K562 (cell line): ENCODE data around the gene TNFSF13. TPM values are rescaled to one million over a fixed set of nuclear protein-coding genes. Genes with fewer than 3 reads are reported as not detected.

Source experiments
- ATAC-seq: fragments of 200-7000 bp; cut with Tn5 transposase; 3 replicates; pipeline ENCODE4 v1.9.1; 2020; ENCODE audit warnings: moderate library complexity
- BruUV-seq: library from RNA; stranded (reverse); fragments of 400-500 nt; replicated peaks from 2 replicates; lab custom pipeline; 2021; lab: Mats Ljungman, UMichigan
- CTCF ChIA-PET: fragments of 300-600 bp; formaldehyde crosslinking; extraction: SDS; loops from one replicate; lab custom pipeline; 2021; ENCODE audit warnings: low intra/inter-chr PET ratio; lab: Yijun Ruan, JAX
- POLR2A ChIA-PET: fragments of 300-600, 350-650 bp; sonication (Branson Sonifier 250); formaldehyde crosslinking; extraction: SDS; loops from one replicate; lab custom pipeline; 2021; ENCODE audit warnings: antibody characterized with exemption, inconsistent platforms; lab: Yijun Ruan, JAX
- DNase-seq, 4 experiments: peaks; one replicate each; pipeline versions ENCODE4 v3.0.0 to v3.0.0-alpha.2; 2011 to 2018; ENCODE audit warnings: low spot score in 3 of 4, mixed read lengths in 3 of 4; ENCODE audit errors: extremely low read depth in 1 of 4
- FAIRE-seq: peaks from 2 replicates; lab custom pipeline; 2011; peaks lifted over from hg19 to GRCh38; lab: Jason Lieb, UNC
- H2AFZ ChIP-seq: 2 replicates; pipeline ENCODE4 v1.6.0; 2011; ENCODE audit warnings: low read depth, low read length, control low read depth, inconsistent platforms
- H3K27ac ChIP-seq: fragments of 200-600 bp; 3 replicates; pipeline ENCODE4 v1.8.0; 2011; ENCODE audit warnings: low read depth, mild to moderate bottlenecking, control low read depth, inconsistent platforms, low read length, moderate library complexity, mixed read lengths; ENCODE audit errors: extremely low read depth
- H3K27me3 ChIP-seq, 2 experiments: fragments of 300-600 bp in 1 of 2; 2 replicates in 1 of 2; 3 replicates in 1 of 2; pipeline versions ENCODE4 v1.6.0 to v1.8.0; 2011; ENCODE audit warnings: inconsistent platforms in 2 of 2, low read length in 2 of 2, mild to moderate bottlenecking in 1 of 2, mixed read lengths in 1 of 2, moderate library complexity in 1 of 2; ENCODE audit not compliant: control insufficient read depth in 2 of 2, insufficient read depth in 2 of 2
- H3K36me3 ChIP-seq: fragments of 300-600 bp; 3 replicates; pipeline ENCODE4 v1.8.0; 2011; ENCODE audit warnings: mild to moderate bottlenecking, low read length, inconsistent platforms; ENCODE audit not compliant: control insufficient read depth, insufficient read depth
- H3K4me1 ChIP-seq, 2 experiments: fragments of 200-600 bp in 1 of 2; replicated peaks in 1 of 2; 2 replicates in 1 of 2; 3 replicates in 1 of 2; pipeline versions ENCODE4 v1.5.1 to v1.8.0; 2011; ENCODE audit warnings: inconsistent platforms in 2 of 2, low read length in 2 of 2, mild to moderate bottlenecking in 1 of 2, mixed read lengths in 1 of 2, moderate library complexity in 1 of 2; ENCODE audit not compliant: control insufficient read depth in 2 of 2, insufficient read depth in 2 of 2
- H3K4me2 ChIP-seq: 2 replicates; pipeline ENCODE4 v1.6.1; 2011; ENCODE audit warnings: low read length, control low read depth, inconsistent platforms, mixed read lengths; ENCODE audit not compliant: insufficient read depth
- H3K4me3 ChIP-seq: fragments of 200-600 bp; sonication (generic), shearing (Covaris generic); 2 replicates; pipeline ENCODE4 v1.5.1; 2016; ENCODE audit warnings: control low read depth, inconsistent platforms
- H3K79me2 ChIP-seq: fragments of 200-600 bp; 3 replicates; pipeline ENCODE4 v1.8.0; 2011; ENCODE audit warnings: low read length, inconsistent platforms; ENCODE audit not compliant: control insufficient read depth, insufficient read depth
- H3K9ac ChIP-seq, 2 experiments: 2 replicates each; pipeline versions ENCODE4 v1.6.0 to v1.6.1; 2011; ENCODE audit warnings: low read depth in 2 of 2, low read length in 2 of 2, control low read depth in 1 of 2, inconsistent platforms in 1 of 2, mild to moderate bottlenecking in 1 of 2, mixed read lengths in 1 of 2; ENCODE audit not compliant: insufficient read depth in 1 of 2
- H3K9me1 ChIP-seq: one replicate; pipeline ENCODE4 v1.6.0; 2011; ENCODE audit warnings: inconsistent platforms, mild to moderate bottlenecking, low read length, moderate library complexity; ENCODE audit not compliant: control insufficient read depth, insufficient read depth
- H3K9me3 ChIP-seq: replicated peaks from 2 replicates; pipeline ENCODE4 v1.5.1; 2011; ENCODE audit warnings: low read depth, low read length, inconsistent platforms; ENCODE audit not compliant: control insufficient read depth, insufficient read depth
- H4K20me1 ChIP-seq: replicated peaks from 2 replicates; pipeline ENCODE4 v1.6.1; 2011; ENCODE audit warnings: low read length, inconsistent platforms, mixed read lengths; ENCODE audit not compliant: control insufficient read depth, insufficient read depth
- ATF1 ChIP-seq, 2 experiments: fragments of 450-650 bp in 1 of 2; IDR thresholded peaks; 2 replicates each; pipeline ENCODE4 v1.6.1; 2016; ENCODE audit warnings: missing compliant biosample characterization in 1 of 2, missing genetic modification characterization in 1 of 2
- HDAC1 ChIP-seq, 2 experiments: fragments of 450-650 bp; IDR thresholded peaks; 2 replicates each; pipeline ENCODE4 v1.6.1; 2016 to 2017; ENCODE audit warnings: inconsistent platforms in 1 of 2, mild to moderate bottlenecking in 1 of 2, moderate library complexity in 1 of 2
- HMG20B ChIP-seq: fragments of 250-450 bp; sonication (Bioruptor Pico); IDR thresholded peaks from 2 replicates; pipeline ENCODE4 v1.5.0; 2021; ENCODE audit warnings: mild to moderate bottlenecking
- HNRNPK ChIP-seq: fragments of 200-400 bp; formaldehyde crosslinking; IDR thresholded peaks from one replicate; pipeline ENCODE4 v1.6.1; 2018; ENCODE audit warnings: mild to moderate bottlenecking, low read depth, low read length; ENCODE audit not compliant: poor library complexity, severe bottlenecking
- MYBL2 ChIP-seq, 2 experiments: fragments of 450-650 bp in 1 of 2; sonication (generic) in 1 of 2; formaldehyde crosslinking in 1 of 2; IDR thresholded peaks; 2 replicates each; pipeline versions ENCODE4 v1.6.1 to v1.8.1; 2017 to 2022; ENCODE audit warnings: borderline replicate concordance in 1 of 2, inconsistent platforms in 1 of 2, low read depth in 1 of 2, mild to moderate bottlenecking in 1 of 2, missing genetic modification reagents in 1 of 2, moderate library complexity in 1 of 2
- NCOA2 ChIP-seq, 2 experiments: fragments of 450-650 bp; IDR thresholded peaks; 2 replicates each; pipeline ENCODE4 v1.6.1; 2018; ENCODE audit warnings: mild to moderate bottlenecking in 2 of 2, moderate library complexity in 1 of 2; ENCODE audit not compliant: partially characterized antibody in 2 of 2
- NRF1 ChIP-seq, 2 experiments: fragments of 450-650 bp; IDR thresholded peaks in 1 of 2; conservative IDR thresholded peaks in 1 of 2; 2 replicates each; pipeline ENCODE4 v1.6.1; 2014; ENCODE audit warnings: mild to moderate bottlenecking in 2 of 2
- POLR2A ChIP-seq: fragments of 450-650 bp; conservative IDR thresholded peaks from 2 replicates; pipeline ENCODE4 v1.6.1; 2016
- POLR3G ChIP-seq: IDR thresholded peaks from 2 replicates; pipeline ENCODE4 v1.6.1; 2011; ENCODE audit not compliant: insufficient read length, insufficient replicate concordance; ENCODE audit errors: extremely low read depth
- RBFOX2 ChIP-seq: fragments of 200-400 bp; formaldehyde crosslinking; IDR thresholded peaks from 2 replicates; pipeline ENCODE4 v1.6.1; 2017; ENCODE audit warnings: low read depth, mild to moderate bottlenecking, low read length, moderate library complexity
- RBM39 ChIP-seq: fragments of 200-400 bp; formaldehyde crosslinking; optimal IDR thresholded peaks from 2 replicates; pipeline ENCODE3; 2018; ENCODE audit warnings: low read depth, low read length
- SUPT5H ChIP-seq: fragments of 450-650 bp; IDR thresholded peaks from 2 replicates; pipeline ENCODE4 v1.6.1; 2016
- TAF15 ChIP-seq: fragments of 200-400 bp; formaldehyde crosslinking; IDR thresholded peaks from 2 replicates; pipeline ENCODE4 v1.6.1; 2017; ENCODE audit warnings: mild to moderate bottlenecking, low read depth, low read length, moderate library complexity
- ZBTB7A ChIP-seq: IDR thresholded peaks from 2 replicates; pipeline ENCODE4 v1.6.1; 2011; ENCODE audit warnings: low read depth, mild to moderate bottlenecking, low read length, moderate library complexity, borderline replicate concordance; ENCODE audit not compliant: control insufficient read depth
- ZKSCAN3 ChIP-seq: fragments of 250-450 bp; sonication (Bioruptor Pico); IDR thresholded peaks from 2 replicates; pipeline ENCODE4 v1.4.0; 2020
- ZNF143 ChIP-seq: sonication (generic); formaldehyde crosslinking; IDR thresholded peaks from 2 replicates; pipeline ENCODE4 v1.9.0; 2022; ENCODE audit warnings: mild to moderate bottlenecking, missing genetic modification reagents
- WGBS: fragments of 100-300 bp; shearing (Covaris generic); methylation state at CpG from one replicate; pipeline ENCODE4 v1.1.6; 2016; ENCODE audit warnings: low coverage, mixed read lengths; ENCODE audit not compliant: insufficient coverage; ENCODE audit errors: missing lambda C conversion rate; 5-methylcytosine and 5-hydroxymethylcytosine counted together
- in situ Hi-C: fragments of 300-500 bp; cut with MboI; formaldehyde crosslinking; loops from 4 replicates; pipeline ENCODE4 v1.15.0; 2018; ENCODE audit warnings: inconsistent platforms, mixed read lengths
- intact Hi-C: fragments of 100-400 bp; cut with micrococcal nuclease; formaldehyde crosslinking; loops from 2 replicates; pipeline ENCODE4 v1.14.2; 2022
- polyA plus RNA-seq, 8 experiments: library from polyadenylated mRNA; depleted of rRNA in 4 of 8; stranded (reverse) in 5 of 8; unstranded in 3 of 8; fragments of >200 nt; fragmentation: Nextera tagmentation in 2 of 8; fragmentation: Illumina TruSeq in 1 of 8; extraction: Ambion mirVana in 2 of 8; extraction: Trizol in 1 of 8; gene quantifications; 2 replicates each; pipeline versions ENCODE4 v1.2.1 to v1.2.3, GENCODE V29; 2011 to 2014; ENCODE audit warnings: inconsistent platforms in 1 of 8, missing spikeins in 1 of 8
- total RNA-seq, 7 experiments: library from RNA; depleted of rRNA in 6 of 7; stranded (reverse); fragments of >200 nt in 6 of 7; fragmentation: Illumina TruSeq in 2 of 7; extraction: Trizol in 2 of 7; gene quantifications; 2 replicates each; pipeline versions ENCODE4 v1.2.1 to v1.2.3, GENCODE V29; 2011 to 2021; ENCODE audit warnings: low replicate concordance in 1 of 7
- TF ChIP-seq, protein P1 (sequence below), 2 experiments: fragments of 450-650 bp; conservative IDR thresholded peaks; 2 replicates each; pipeline ENCODE4 v1.6.1; 2017; ENCODE audit warnings: mild to moderate bottlenecking in 2 of 2, moderate library complexity in 2 of 2
- TF ChIP-seq, protein P2 (sequence below): fragments of 250-450 bp; sonication (Bioruptor Pico); IDR thresholded peaks from 2 replicates; pipeline ENCODE4 v1.4.0; 2020; ENCODE audit warnings: borderline replicate concordance

Gene TNFSF13
- total and polyA plus RNA-seq, 9 of the 15 experiments (the other 6 are each of a cell fraction or from before 2014, with no cell fraction given): 0.04 to 0.51 (median 0.19) TPM; not detected in 1

DNA sequence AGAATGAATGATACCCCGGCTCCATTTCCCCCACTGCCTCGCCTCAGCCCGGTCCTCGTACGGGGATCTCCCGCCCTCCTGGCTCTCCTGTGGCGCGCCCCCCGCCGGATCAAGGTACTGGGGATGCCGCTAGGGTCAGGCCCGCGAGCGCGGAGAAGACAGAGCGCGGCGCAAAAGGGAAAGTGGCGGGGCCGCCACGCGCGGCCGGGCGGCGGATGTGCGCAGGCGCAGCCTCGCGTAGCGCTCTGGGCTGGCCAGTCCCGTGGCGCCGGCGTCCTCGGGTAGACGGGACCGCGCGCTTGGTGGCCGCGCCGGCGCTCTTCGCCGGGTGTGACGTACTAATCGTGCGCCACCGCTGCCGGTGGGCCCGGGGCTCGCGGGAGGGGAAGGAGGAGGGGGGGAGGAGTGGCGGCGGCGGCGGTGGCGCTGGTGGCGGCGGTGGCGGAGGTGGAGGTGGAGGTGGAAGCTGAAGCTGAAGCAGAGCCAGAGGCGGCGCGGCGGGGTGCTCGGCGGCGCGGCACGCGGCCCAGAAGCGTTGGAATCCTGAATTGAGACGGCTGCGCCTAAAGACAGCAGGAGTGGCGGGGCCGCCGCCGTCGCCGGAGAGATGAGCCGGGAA is 3.1 kb downstream of the TNFSF13 start, which contains the start of gene SENP3:
TSS of gene SENP3 (plus strand) at position 331 of the 619 bp plus-strand sequence. CDS start 1,158 bp downstream, outside the sequence.
- BruUV-seq: no TSS peak
- H3K9me3 ChIP-seq: no peaks in the 10 kb centered on the region
- no peaks in the 10 kb centered on the region for H3K27me3 ChIP-seq
- intact Hi-C loops (loop anchor here (1.0 to 5.0 kb wide), 3 partner anchors 47 to 204 kb away; partner anchors contain the start of genes POLR2A and TMEM95), in situ Hi-C loops (loop anchor here (25.0 kb wide), 1 partner anchor 524 kb away; the partner anchor contains the start of genes SLC16A11 and SLC16A13)
- 2% methylated on average over 23 of the region's 82 CpGs for WGBS
- no peaks in the 10 kb centered on the region for H3K9me1 ChIP-seq
- peaks cover 38% of the 10 kb centered on the region; the same call in 2 of the 3 replicates for H3K36me3 ChIP-seq
- H3K9ac ChIP-seq: peak within 1 kb of the TSS; percentile 85 to 95
- peaks cover 10 to 52% of the 10 kb centered on the region in 2 experiments; a peak in 4 of 5 replicates for H3K4me1 ChIP-seq
- FAIRE-seq (peak; percentile 52), DNase-seq (peak; percentile 90 to 95 (median 90)), ATAC-seq (peak; percentile 94)
- H3K4me3 ChIP-seq: peak within 1 kb of the TSS; percentile 76
- H2AFZ ChIP-seq: peak within 1 kb of the TSS; percentile 90
- CTCF ChIA-PET: interaction anchor here (0.6 to 2.3 kb wide), 3 partner anchors 47 to 1937 kb away, joined by 3 to 16 read pairs (median 4); partner anchors contain the start of genes TP53 and WRAP53
- H3K4me2 ChIP-seq: peak within 1 kb of the TSS; percentile 98
- peak within 1 kb of the TSS; percentile 81 for H3K27ac ChIP-seq
- H4K20me1 ChIP-seq: no peaks in the 10 kb centered on the region
- POLR2A ChIA-PET: interaction anchor here (1.1 kb wide), 1 partner anchor 155 kb away, joined by 4 read pairs; no protein-coding TSS in a partner anchor
- peaks cover 33% of the 10 kb centered on the region for H3K79me2 ChIP-seq
- peak; percentile 68 for TF ChIP-seq ATF1 (CRISPR knock-in tag; IDR thresholded peaks at IDR 0.05)
- TF ChIP-seq ATF1 (tag; IDR thresholded peaks at IDR 0.05): peak; percentile 90
- TF ChIP-seq ZBTB7A: peak; percentile 85; the same call in 1 of the 2 replicates
- TF ChIP-seq, protein P1, sequence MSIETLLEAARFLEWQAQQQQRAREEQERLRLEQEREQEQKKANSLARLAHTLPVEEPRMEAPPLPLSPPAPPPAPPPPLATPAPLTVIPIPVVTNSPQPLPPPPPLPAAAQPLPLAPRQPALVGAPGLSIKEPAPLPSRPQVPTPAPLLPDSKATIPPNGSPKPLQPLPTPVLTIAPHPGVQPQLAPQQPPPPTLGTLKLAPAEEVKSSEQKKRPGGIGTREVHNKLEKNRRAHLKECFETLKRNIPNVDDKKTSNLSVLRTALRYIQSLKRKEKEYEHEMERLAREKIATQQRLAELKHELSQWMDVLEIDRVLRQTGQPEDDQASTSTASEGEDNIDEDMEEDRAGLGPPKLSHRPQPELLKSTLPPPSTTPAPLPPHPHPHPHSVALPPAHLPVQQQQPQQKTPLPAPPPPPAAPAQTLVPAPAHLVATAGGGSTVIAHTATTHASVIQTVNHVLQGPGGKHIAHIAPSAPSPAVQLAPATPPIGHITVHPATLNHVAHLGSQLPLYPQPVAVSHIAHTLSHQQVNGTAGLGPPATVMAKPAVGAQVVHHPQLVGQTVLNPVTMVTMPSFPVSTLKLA (conservative IDR thresholded peaks at IDR 0.05): peak; percentile 56 to 82; a peak in 3 of 4 replicates
- no peak for TF ChIP-seq NCOA2 (IDR thresholded peaks at IDR 0.05; ENCODE audit: partially characterized antibody in 2 of 2)
- TF ChIP-seq HMG20B (CRISPR knock-in tag): no peak
- TF ChIP-seq, protein P2, sequence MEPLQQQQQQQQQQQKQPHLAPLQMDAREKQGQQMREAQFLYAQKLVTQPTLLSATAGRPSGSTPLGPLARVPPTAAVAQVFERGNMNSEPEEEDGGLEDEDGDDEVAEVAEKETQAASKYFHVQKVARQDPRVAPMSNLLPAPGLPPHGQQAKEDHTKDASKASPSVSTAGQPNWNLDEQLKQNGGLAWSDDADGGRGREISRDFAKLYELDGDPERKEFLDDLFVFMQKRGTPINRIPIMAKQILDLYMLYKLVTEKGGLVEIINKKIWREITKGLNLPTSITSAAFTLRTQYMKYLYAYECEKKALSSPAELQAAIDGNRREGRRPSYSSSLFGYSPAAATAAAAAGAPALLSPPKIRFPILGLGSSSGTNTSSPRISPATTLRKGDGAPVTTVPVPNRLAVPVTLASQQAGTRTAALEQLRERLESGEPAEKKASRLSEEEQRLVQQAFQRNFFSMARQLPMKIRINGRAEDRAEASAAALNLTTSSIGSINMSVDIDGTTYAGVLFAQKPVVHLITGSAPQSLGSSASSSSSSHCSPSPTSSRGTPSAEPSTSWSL (CRISPR knock-in tag): no peak
- peak; percentile 77 for TF ChIP-seq POLR2A
- TF ChIP-seq ZKSCAN3: no peak
- no peak for TF ChIP-seq ZNF143 (CRISPR knock-in tag)
- TF ChIP-seq SUPT5H: peak; percentile 70; the same call in 1 of the 2 replicates
- no peak for TF ChIP-seq TAF15
- TF ChIP-seq HDAC1 (IDR thresholded peaks at IDR 0.05): peak in 1 of 2 experiments; percentile 75; a peak in 1 of 4 replicates
- peak; percentile 86 for TF ChIP-seq RBFOX2
- TF ChIP-seq POLR3G: no peak
- TF ChIP-seq HNRNPK: peak; percentile 55
- TF ChIP-seq RBM39: no peak
- TF ChIP-seq MYBL2 (IDR thresholded peaks at IDR 0.05; ENCODE audit: low read depth): no peak
- no peak for TF ChIP-seq MYBL2 (CRISPR knock-in tag; IDR thresholded peaks at IDR 0.05; ENCODE audit: borderline replicate concordance)
- peak; percentile 91 to 92 for TF ChIP-seq NRF1 (conservative IDR thresholded peaks at IDR 0.05 in 1 of 2, IDR thresholded peaks at IDR 0.05 in 1 of 2)
